Stimulated activated CD8-positive, alpha-beta memory T cell treated with anti-CD3 and anti-CD28 coated beads, Interleukin-7, amount 100 ng/mL, for 4 hours (primary cell): ENCODE data around the gene SLC22A2.
"Not testable (repeated sequence)": the region's sequence is repeated elsewhere in the genome, so short reads cannot be mapped to it uniquely, and the experiment has no call there.

Experiments
- DNase-seq, 2 donors: peaks; one replicate each; pipeline ENCODE4 v3.0.0-alpha.2; 2020; ENCODE audit warnings: low read depth in 2 of 2

SLC22A2 gene

GRCh38 chr6:160248538-160248937, 10.1 kb downstream of the SLC22A2 start:
- no peak for DNase-seq

GRCh38 chr6:160247457-160247883, 11.2 kb downstream of the SLC22A2 start:
- no peak for DNase-seq

GRCh38 chr6:160240691-160241084, 17.9 kb downstream of the SLC22A2 start:
- DNase-seq: no peak

GRCh38 chr6:160239929-160240690, 18.5 kb downstream of the SLC22A2 start:
- DNase-seq: no peak

GRCh38 chr6:160238761-160239751, 19.6 kb downstream of the SLC22A2 start:
- DNase-seq: no peak

GRCh38 chr6:160238278-160238711, 20.3 kb downstream of the SLC22A2 start:
- no peak for DNase-seq

- DNase-seq: not testable (repeated sequence)
Measured at GRCh38 chr6:160237597-160238275, 20.9 kb downstream of the SLC22A2 start.

GRCh38 chr6:160236235-160236872, 22.3 kb downstream of the SLC22A2 start:
- DNase-seq: not testable (repeated sequence)

- not testable (repeated sequence) for DNase-seq
Measured at GRCh38 chr6:160233950-160234640, 24.5 kb downstream of the SLC22A2 start.

- DNase-seq: no peak
Measured at GRCh38 chr6:160227769-160228161, 30.9 kb downstream of the SLC22A2 start.

GRCh38 chr6:160227038-160227768, 31.4 kb downstream of the SLC22A2 start:
- DNase-seq: no peak

GRCh38 chr6:160226118-160226591, 32.5 kb downstream of the SLC22A2 start:
- DNase-seq: no peak

- DNase-seq: no peak
Measured at GRCh38 chr6:160224639-160225237, 33.9 kb downstream of the SLC22A2 start.

GRCh38 chr6:160222491-160222890, 36.1 kb downstream of the SLC22A2 start:
- DNase-seq: no peak

GRCh38 chr6:160221918-160222317, 36.7 kb downstream of the SLC22A2 start:
- DNase-seq: no peak

GRCh38 chr6:160221423-160221822, 37.2 kb downstream of the SLC22A2 start:
- DNase-seq: no peak

GRCh38 chr6:160218810-160219209, 39.8 kb downstream of the SLC22A2 start:
- no peak for DNase-seq

- no peak for DNase-seq
Measured at GRCh38 chr6:160217863-160218262, 40.8 kb downstream of the SLC22A2 start.

- no peak for DNase-seq
Measured at GRCh38 chr6:160217073-160217472, 41.5 kb downstream of the SLC22A2 start.

- DNase-seq: no peak
Measured at GRCh38 chr6:160215232-160215631, 43.4 kb downstream of the SLC22A2 start.
